ENCODE results near the gene POU5F1.

- no peak for TF ChIP-seq SMC3 (IDR thresholded peaks at IDR 0.05; ENCODE audit: low read depth, low read length)
- no peak for TF ChIP-seq CTCF (IDR thresholded peaks at IDR 0.05)
- no peak for TF ChIP-seq TEAD4 (IDR thresholded peaks at IDR 0.05; ENCODE audit: borderline replicate concordance, insufficient read depth)
These were observed 38.0 kb upstream of the POU5F1 start for GRCh38 chr6:31208506-31208905.
